ENCODE data around the gene SEC24A.
"Not testable (repeated sequence)": the region's sequence is repeated elsewhere in the genome, so short reads cannot be mapped to it uniquely, and the experiment has no call there.

The SEC24A gene

GRCh38 chr5:134626369-134627014, 22.1 kb upstream of the SEC24A start:
- H3K4me3 ChIP-seq (ENCODE audit: low read length): no peak overlapping the region
- no peak for TF ChIP-seq CTCF (IDR thresholded peaks at IDR 0.05; ENCODE audit: insufficient read depth, low read depth, low read length, missing control alignments)
- DNase-seq (ENCODE audit: low read depth): peak; percentile 92

DNA sequence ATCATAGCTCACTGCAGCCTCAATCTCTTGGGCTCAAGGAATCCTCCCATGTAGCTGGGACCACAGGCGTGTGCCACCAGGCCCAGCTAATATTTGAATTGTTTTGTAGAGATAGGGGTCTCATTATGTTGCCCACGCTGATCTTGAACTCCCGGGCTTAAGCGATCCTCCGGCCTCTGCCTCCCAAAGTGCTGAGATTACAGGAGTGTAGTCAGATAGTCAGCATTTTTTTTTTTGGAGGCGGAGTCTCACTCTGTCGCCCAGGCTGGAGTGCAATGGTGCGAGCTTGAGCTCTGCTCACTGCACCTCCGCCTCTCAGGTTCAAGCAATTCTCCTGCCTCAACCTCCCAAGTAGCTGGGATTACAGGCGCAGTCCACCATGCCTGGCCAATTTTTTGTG, 14.4 kb upstream of the SEC24A start:
- H3K4me3 ChIP-seq (ENCODE audit: low read length): no peak overlapping the region
- DNase-seq (ENCODE audit: low read depth): no peak
- TF ChIP-seq CTCF (IDR thresholded peaks at IDR 0.05; ENCODE audit: insufficient read depth, low read depth, low read length, missing control alignments): no peak

DNA sequence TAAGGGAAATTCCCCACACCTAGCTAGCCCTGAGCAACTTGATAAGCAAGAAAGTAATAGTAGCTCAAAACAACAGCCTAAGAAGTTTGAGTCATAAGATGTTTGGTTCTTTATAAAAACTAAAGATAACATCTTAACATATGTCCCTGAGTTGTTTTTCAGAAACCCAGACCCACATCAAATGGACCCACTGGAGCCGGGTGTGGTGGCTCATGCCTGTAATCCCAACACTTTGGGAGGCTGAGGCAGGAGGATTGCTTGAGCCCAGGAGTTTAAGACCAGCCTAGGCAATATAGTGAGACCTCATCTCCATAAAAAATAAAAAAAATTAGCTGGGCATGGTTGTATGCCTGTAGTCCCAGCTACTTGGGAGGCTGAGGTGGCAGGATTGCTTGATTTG, 13.2 kb upstream of the SEC24A start:
- not testable (repeated sequence) for H3K4me3 ChIP-seq (ENCODE audit: low read length); DNase-seq (ENCODE audit: low read depth)

GRCh38 chr5:134637116-134637721, 11.4 kb upstream of the SEC24A start:
- no peak for TF ChIP-seq CTCF (IDR thresholded peaks at IDR 0.05; ENCODE audit: insufficient read depth, low read depth, low read length, missing control alignments)
- peak; percentile 94 for DNase-seq (ENCODE audit: low read depth)
- no peak overlapping the region for H3K4me3 ChIP-seq (ENCODE audit: low read length)

DNA sequence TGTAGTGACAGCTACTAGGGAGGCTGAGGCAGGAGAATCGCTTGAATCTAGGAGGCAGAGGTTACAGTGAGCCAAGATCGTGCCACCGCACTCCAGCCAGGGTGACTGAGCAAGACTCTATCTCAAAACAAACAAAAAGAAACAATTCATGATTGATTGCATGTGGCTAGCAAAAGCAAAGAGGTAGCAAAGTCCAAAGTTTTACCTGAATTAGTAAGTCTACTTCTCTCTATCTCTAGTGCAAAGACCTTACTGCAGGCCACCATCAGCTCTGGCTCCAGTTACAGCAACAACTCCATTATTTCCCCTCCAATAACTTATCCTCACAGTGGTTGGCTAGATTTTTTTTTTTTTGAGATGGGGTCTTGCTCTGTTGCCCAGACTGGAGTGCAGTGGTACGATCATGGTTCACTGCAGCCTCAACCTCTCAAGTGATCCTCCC, 9.8 kb upstream of the SEC24A start:
- no peak for TF ChIP-seq CTCF (IDR thresholded peaks at IDR 0.05; ENCODE audit: insufficient read depth, low read depth, low read length, missing control alignments)
- no peak for DNase-seq (ENCODE audit: low read depth)
- H3K4me3 ChIP-seq (ENCODE audit: low read length): no peak overlapping the region

GRCh38 chr5:134642931-134643530, 5.6 kb upstream of the SEC24A start:
- no peak for TF ChIP-seq CTCF (IDR thresholded peaks at IDR 0.05; ENCODE audit: insufficient read depth, low read depth, low read length, missing control alignments)
- no peak overlapping the region for H3K4me3 ChIP-seq (ENCODE audit: low read length)
- no peak for DNase-seq (ENCODE audit: low read depth)

DNA sequence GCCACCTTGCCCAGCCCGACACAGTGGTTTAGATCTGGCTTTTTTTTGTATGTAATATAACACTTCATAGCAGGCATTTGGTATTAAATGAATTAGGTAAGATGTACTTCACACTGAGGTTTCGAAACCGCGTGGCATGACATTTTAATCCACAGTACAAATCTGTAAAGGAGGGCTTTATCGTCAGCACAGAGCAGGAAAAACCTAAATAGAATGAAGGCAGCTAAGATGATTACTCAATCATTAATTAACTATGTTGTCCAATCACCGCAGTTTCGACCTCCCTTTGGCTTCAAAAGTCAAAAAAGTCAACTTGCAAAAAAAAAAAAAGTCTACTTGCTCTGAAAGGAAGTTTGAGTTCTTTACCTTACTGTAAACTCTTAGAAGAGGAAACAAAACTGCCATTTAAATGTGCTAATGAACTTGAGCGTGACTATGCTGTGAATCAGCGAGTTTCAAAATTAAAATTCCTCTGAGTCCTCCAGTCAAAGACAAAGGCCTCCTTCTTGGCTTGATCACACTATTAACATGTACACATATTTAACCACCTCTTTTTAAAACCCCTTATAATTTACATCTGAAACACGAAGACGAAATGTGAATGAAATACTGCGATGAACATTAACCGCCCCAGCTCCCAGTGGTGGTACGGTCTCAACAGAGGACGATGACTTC, 698 bp upstream of the SEC24A start:
- DNase-seq (ENCODE audit: low read depth): peak; percentile 90
- peak overlapping the region; percentile 98 for H3K4me3 ChIP-seq (ENCODE audit: low read length)
- TF ChIP-seq CTCF (IDR thresholded peaks at IDR 0.05; ENCODE audit: insufficient read depth, low read depth, low read length, missing control alignments): no peak

Measured in epithelial cell of esophagus (primary cell).